GM15510 (cell line): ENCODE results near the gene SLC41A3.
"Not testable (repeated sequence)": the region's sequence is repeated elsewhere in the genome, so short reads cannot be mapped to it uniquely, and the experiment has no call there.

Source experiments
- POLR2A ChIP-seq: IDR thresholded peaks from 3 replicates; pipeline ENCODE4 v1.6.1; 2011; ENCODE audit warnings: borderline replicate concordance; ENCODE audit not compliant: insufficient read length; ENCODE audit errors: extremely low read depth

Gene SLC41A3

DNA sequence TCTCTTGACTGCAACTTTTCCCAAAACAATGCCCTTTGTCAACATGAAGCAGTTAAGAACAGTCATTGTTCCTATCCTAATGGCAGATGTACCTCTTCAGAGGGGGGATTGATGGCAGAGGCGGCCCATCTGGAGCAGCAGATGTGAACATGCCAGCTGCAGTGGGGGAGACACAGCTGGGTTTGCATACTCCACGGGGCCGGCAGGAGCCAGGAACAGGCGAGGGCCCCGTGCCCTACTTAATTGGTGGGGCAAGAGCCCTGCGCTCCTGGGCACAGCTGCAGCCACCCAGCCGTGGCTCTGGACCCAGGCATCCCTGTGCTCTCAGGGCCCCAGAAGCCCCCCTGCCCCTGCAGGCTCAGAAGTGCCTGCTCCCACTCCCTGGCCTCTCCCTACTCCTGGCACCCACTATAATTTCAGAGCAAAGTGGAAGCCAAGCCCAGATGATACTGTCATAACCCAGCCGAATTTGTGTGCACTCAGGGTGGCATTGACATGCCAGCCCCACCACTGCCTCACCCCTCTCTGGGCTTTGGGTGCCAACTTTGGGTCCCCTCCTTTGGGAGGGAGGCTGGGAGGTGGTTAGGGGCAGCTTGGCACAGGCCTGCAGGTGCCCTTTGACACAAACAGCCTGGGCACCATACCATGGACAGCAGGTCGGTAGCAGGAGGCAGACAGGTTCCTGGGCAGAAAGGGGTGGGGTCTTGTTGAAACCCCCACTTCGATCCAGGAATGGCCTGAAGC lies 80.3 kb downstream of the SLC41A3 start:
- TF ChIP-seq POLR2A: no peak

DNA sequence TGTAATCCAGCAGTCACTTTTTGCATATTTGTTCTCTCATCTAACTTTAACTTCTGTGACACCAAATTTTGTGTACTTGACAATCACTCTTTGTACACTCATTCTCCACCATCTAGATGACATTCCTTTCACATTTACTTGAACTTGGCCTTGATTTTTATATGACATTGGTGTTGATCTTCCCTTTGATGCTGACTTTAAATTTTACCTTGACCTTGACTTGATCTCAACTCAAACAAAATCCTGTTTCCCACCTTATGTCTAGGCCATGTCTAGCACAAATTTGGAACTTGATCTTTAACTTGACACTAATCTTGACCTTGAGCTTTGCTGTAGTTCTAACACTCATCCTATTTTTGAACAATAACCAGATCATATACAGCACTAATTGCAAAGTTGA lies 81.7 kb downstream of the SLC41A3 start:
- TF ChIP-seq POLR2A: no peak

DNA sequence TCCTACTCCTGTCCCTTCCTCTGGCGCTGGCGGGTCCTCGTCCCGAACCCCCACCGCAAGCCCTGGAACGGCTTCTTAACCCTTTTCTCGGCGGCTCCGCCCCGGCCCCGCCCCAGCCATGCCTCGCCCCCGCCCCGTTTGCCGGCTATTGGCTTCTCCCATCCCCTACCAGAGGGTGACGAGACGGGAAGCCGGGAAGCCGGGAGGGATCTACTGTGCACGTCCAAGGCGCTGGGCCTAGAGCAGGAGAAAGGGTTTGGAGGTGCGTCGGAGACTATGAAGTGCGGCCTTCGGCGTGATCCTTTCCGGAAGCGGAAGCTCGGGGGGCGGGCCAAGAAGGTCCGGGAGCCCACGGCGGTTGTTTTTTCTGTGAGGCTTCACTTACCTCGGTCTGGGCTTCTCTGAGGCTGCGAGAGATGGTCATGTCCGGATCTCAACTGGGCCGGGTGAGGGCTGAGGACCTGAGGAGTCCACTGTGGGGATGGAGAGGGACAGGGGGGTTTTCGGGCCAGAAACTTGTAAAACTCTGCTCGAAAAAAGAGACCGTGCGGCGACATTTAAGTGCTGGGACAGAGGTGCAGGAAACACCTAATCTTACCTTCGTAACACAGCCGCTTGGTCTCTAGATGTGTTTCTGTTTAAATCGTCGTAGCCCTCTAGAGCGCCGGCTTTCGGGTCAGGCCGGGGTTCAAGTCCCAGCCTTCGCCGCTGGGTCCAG lies 93.5 kb downstream of the SLC41A3 start:
- peak; percentile 72 for TF ChIP-seq POLR2A

DNA sequence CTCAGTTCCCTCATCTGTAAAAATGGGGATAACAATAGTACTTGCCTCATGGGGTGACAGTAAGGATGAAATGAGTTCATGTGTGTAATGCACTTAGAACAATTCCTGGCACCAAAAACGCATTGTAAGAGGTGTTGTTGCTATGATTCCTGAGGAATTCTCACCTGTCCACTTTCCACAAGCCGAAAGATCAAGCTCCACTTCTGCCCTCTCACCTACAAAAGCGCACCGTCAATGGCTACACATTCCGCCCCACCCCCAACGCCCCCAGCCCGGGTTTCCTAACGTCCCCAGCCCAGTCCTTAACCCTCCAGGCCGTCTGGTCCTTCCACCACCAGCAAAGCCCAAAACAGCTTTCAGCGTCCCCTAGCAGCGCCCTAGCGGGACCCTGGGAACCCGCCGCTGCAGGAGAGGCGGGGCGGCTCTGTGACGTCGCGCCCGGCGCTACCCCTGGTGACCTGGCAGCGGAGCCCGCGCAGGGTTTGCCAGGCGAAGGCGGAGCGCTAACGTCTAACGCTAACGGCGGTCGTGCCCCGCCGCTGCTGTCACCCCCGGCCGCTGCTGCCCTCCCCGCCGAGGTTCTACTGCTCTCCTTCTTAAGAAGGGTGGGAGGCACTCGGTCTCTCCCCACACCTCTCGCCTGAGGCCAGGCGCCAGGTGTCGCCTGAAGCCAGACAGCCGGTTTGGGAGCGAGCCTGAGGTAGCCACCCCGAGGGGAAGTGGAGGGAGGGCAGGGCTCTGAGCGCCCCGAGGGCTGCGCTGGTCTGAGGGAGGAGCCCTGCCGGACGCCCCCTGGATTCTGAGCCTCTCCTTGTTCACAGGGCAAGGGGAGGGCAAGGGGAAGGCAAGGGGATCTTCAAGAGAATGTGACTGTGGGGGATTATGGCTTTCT lies 115.0 kb downstream of the SLC41A3 start, which contains the start of gene ROPN1B:
Gene ROPN1B (plus strand): TSS at position 478 of the 892 bp plus-strand sequence. CDS start 2,877 bp downstream, outside the sequence.
- TF ChIP-seq POLR2A: not testable (repeated sequence)

DNA sequence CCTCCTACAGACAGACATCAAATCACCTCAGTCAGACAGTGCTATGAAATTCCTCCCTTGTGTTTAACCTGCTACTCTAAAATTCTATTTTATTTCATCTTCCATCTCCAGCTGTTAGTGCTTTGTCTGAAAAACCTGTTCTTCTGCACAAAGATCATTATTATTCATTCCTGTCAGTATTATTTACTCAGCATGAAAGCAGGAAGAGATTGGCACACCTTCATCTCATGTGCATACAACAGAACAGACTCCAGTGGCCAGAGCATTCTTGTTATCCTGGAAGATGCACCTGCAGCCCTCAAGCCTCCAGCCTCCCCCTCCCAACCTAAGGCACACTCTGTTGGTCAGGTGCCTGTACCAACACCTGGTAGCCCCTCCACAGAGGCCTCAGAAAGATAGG lies 116.8 kb downstream of the SLC41A3 start:
- no peak for TF ChIP-seq POLR2A

DNA sequence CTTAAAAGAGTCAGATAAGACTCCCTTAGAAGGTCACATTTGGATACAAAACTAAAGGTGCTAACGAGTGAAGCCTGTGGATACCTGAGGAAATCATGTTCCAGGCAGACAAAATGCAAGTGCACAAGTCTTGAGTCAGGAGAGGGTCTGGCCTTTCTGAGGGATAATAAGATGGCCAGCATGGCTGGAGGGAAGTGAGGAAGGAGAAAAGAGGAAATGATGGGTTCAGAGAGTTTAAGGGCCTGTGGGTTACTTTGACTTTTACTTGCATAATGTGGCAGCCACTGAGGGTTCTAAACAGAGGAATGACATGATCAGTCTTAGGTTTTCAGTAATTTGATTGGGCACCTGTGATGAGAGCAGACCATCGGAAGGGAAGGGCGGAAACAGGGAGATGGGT lies 118.4 kb downstream of the SLC41A3 start:
- TF ChIP-seq POLR2A: no peak

DNA sequence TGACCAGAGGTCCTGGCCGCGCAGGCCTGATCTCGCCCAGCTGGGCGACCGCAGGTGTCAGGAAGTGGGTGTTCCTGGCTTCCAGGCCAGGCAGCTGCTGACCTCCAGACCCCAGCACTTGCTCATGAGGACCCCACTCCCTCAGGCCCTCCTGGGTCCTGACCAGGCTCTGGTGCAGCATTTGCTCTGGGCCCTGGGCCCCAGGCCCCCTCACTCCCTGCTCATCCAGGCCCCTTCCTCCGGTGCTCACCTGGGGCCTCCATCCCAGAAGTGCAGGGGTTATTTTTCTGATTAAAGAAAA lies 122.7 kb downstream of the SLC41A3 start:
- no peak for TF ChIP-seq POLR2A

DNA sequence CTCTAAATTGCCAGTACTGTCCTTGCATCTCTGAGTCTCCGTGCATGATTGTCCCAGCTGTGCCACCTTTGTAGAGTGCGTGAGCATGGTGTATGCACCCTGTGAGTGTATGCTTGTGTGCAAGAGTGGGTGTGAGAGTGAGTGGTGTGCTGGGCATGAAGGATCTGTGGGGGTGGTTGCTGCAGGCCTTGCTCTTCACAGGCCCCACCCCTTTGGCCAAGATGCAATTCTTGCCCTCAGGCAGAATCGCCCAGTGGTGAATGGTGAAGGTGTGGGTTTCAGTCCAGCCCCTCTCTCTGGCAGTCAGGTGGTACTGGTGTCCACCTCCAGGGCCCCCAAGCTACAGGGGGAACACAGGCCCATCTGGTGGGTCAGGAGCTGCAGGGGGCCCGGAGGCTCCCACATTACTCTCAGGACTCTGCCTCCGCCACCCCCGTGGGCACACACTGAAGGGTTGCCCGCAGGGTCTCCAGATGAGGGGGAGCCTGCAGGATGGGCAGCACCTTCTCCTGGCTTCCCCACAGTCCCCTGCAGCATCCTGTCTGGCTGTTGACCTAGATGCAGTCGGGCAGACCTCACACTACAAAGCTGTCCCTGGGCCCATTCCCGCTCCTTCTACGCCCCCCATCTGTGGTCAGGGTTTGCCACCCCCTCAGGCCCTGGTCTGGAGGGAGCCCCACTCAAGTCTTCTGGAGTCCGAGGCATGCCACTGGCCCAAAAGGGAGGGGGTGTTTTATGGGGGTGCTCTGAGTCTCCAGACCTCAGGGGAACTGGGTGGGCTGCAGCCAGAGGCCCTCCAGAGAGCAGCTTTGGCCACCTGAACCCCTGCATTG lies 123.3 kb downstream of the SLC41A3 start:
- TF ChIP-seq POLR2A: no peak

DNA sequence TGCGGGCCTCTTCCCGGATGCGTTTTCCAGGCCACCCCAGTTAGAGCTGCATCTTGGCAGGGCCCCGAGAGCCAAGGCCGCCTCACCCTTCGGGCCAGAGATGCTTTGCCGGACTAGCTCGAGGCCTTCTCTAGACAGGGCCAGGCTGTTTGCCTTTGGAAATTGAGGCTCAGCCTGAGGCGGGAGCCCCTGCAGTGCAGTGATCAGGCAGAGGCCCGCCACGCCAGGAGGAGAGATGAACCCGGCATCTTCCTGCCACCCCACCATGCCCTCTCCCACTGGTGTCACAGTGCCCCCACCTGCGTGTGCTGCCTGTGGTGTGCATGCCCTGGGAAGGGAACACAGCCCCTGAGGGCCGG lies 123.9 kb downstream of the SLC41A3 start:
- no peak for TF ChIP-seq POLR2A

DNA sequence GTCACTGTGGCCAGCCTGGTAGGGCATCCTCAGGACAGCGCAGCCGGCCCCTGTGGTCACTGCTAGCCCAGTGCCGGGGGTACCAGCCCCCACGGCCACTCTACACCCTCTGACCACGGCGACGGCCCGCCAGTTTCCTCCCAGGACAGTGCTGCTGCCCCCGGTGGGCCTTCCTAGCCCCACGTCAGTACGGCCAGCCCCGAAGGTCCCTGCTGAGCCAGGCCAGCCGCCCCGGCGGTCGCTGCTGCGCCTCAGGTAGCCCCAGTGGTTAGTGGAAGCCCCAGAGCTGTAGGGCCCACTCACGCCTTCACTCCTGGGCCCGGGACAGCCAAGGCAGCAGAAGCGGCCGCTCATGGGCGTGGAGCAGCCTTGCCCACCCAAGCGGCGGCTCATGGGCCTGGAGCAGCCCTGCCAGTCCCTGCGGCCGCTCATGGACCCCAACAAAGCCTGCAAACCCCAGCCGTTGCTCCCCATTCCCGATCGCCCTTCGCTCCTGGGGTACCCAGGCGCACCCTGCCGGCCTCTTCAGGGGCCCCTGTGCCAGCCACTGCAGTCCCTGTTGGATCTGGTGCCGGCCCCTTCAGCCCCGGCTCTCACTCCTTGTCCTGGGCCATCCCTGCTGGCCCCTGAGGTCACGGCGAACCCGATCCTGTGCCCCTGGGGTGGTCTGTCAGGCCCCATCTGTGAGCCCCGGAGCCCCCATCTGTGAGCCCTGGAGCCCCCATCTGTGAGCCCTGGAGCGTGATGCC lies 124.4 kb downstream of the SLC41A3 start:
- TF ChIP-seq POLR2A: no peak

DNA sequence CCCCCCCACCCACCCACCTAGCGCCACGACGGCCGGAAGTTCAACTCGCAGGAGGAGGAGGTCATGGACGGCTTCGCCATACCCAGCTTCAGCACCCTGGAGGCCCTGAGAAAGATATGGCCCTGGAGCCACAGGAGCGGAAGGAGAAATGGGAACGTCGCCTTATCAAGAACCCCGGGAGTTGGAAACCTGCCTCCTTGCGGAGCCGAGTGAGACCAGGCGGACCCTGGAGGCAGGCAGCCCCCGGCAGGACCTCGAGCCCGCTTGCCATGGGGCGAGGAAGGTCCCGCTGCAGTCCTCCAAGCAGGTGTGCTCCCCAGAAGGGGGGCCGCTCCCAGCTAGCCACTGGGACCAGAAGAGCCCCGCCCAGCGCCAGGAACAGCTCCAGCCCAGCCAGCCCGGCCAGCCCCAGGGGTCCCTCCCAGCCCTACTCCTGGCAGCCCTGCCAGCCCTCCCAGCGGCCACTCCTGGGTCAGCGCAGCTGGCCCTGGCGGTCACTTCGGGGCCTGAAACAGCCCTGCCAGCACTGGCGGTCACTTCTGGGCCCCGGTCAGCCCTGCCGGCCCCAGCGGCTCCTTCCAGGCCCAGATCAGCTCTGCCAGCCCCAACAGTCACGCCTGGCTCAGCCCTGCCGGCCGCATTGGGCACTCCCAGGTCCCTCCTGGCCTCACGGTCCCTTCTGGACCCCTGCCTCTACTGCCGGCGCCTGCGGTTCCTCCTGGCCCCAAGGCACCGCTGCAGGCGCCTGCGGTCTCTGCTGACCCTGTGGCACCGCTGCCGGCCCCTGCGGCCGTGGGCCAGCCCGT lies 125.2 kb downstream of the SLC41A3 start:
- no peak for TF ChIP-seq POLR2A

DNA sequence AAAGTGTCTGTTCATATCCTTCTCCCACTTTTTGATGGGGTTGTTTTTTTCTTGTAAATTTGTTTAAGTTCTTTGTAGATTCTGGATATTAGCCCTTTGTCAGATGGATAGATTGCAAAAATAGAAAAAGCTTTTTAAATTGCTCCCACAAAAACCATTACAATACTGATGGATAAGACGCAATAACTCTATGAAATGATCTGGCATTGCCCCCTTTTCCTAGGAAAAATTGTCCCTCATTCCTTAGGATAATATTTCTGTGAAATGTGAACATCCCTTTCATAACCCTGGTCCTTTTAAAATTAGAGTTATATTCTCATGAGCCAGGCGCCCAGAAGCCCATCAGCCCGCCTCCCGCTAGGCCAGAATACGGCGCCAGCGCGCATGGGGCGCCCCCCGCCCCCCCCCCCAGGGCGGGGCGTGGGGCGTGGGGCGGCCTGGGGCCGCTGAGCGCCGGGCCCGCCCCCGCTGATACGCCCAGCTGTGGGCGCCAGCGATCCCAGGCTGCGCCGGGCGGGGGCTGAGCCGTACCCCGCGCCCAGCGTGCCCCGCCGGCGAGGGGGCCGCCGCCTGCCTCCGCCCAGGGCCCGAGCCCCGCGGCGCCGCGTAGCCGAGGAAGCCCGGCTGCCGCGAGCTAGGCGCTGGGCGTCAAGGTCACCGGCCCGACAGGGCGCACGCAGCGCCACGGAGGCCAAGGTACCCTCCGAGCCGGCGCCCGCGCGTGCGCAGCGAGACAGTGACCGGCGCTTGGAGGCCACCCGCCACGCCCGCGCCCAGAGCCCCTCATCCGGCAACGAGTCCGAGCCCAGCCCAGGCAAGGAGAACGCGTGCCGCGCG lies 126.0 kb downstream of the SLC41A3 start:
- TF ChIP-seq POLR2A: no peak
